Measurements from ENCODE around the gene PRKCB.

- no peak for TF ChIP-seq CTCF (IDR thresholded peaks at IDR 0.05; ENCODE audit: insufficient read depth, low read length)
- no peak for TF ChIP-seq REST (IDR thresholded peaks at IDR 0.05; ENCODE audit: insufficient replicate concordance, low read depth)
- no peak for TF ChIP-seq POLR2AphosphoS5 (IDR thresholded peaks at IDR 0.05; ENCODE audit: low read depth)
- TF ChIP-seq GABPA (IDR thresholded peaks at IDR 0.05; ENCODE audit: low read depth): no peak
- TF ChIP-seq SPI1 (IDR thresholded peaks at IDR 0.05; ENCODE audit: borderline replicate concordance, low read depth): no peak
Observed at GRCh38 chr16:24022797-24023196, 187.0 kb downstream of the PRKCB start.

Data from HL-60 (cell line).